GM18507 (cell line): ENCODE results near the gene WASHC2C.
"Not testable (repeated sequence)": the region's sequence is repeated elsewhere in the genome, so short reads cannot be mapped to it uniquely, and the experiment has no call there.

Source experiments
- DNase-seq: peaks from one replicate; pipeline ENCODE4 v3.0.0; 2011; ENCODE audit warnings: low read depth; ENCODE audit not compliant: insufficient read length; ENCODE audit errors: extremely low spot score
- FAIRE-seq: peaks from 2 replicates; lab custom pipeline; 2011; peaks lifted over from hg19 to GRCh38; lab: Jason Lieb, UNC

The WASHC2C gene, protein sequence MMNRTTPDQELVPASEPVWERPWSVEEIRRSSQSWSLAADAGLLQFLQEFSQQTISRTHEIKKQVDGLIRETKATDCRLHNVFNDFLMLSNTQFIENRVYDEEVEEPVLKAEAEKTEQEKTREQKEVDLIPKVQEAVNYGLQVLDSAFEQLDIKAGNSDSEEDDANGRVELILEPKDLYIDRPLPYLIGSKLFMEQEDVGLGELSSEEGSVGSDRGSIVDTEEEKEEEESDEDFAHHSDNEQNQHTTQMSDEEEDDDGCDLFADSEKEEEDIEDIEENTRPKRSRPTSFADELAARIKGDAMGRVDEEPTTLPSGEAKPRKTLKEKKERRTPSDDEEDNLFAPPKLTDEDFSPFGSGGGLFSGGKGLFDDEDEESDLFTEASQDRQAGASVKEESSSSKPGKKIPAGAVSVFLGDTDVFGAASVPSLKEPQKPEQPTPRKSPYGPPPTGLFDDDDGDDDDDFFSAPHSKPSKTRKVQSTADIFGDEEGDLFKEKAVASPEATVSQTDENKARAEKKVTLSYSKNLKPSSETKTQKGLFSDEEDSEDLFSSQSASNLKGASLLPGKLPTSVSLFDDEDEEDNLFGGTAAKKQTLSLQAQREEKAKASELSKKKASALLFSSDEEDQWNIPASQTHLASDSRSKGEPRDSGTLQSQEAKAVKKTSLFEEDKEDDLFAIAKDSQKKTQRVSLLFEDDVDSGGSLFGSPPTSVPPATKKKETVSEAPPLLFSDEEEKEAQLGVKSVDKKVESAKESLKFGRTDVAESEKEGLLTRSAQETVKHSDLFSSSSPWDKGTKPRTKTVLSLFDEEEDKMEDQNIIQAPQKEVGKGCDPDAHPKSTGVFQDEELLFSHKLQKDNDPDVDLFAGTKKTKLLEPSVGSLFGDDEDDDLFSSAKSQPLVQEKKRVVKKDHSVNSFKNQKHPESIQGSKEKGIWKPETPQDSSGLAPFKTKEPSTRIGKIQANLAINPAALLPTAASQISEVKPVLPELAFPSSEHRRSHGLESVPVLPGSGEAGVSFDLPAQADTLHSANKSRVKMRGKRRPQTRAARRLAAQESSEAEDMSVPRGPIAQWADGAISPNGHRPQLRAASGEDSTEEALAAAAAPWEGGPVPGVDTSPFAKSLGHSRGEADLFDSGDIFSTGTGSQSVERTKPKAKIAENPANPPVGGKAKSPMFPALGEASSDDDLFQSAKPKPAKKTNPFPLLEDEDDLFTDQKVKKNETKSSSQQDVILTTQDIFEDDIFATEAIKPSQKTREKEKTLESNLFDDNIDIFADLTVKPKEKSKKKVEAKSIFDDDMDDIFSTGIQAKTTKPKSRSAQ (N-terminal part only)

DNA sequence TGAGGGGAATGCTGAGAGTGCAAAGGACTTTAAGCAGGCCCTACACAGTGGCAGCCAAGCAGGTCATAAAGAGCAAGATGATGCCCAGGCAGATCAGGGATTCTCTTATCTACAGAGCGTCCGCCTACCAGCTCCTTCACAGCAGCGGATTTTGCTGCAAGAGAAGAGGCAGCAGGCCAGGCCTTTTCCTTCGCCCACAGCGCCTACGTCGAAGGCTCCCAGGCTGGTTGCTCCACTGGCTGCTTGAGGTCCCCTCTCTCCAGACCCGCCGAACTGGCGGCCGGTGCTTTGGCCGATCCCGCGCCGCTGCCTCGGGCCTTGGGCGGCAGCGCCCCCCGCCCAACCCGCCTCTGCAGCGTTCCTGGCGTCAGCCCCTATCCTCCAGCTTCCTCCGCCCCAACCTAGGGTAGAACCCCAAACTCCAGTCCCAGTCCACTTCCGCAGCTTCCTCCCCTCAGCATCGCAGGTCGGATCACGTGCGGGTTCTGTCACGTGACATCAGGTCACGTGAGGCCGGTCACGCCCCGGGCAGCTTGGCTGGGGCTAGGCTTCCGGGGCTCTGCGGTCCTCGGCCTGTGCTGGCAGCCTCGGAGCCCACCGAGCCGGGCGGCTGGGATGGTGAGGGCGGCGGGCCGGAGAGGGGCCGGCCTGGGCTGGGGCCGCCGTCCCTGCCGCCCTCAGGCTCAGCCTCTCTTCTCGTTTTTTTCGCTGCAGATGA is at the start of gene WASHC2C:
WASHC2C (plus strand) TSS at position 564 of the 718 bp plus-strand sequence; CDS start at position 616, 52 bp downstream.
- peak; percentile 37 for DNase-seq
- peak; percentile 91 for FAIRE-seq

DNA sequence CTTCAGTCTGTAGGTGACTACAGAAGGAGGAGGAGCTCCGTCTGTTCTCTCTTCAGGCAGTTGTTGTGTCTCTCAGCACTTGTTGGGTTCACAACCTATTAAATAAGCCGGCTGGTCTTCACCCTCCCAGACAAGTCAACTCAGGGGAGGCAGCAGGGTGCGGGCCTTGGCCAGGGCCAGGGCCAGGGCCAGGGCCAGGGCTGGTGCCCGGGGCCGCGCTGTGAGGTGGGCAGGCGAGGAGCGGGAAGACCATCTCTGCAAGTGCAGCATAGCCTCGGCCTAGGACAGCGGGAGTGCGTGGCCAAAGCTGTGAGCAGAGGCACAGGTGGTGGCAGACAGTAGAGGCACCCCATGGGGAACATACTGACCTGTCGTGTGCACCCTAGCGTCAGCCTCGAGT is 48.6 kb upstream of the WASHC2C start:
- FAIRE-seq, DNase-seq: not testable (repeated sequence)

DNA sequence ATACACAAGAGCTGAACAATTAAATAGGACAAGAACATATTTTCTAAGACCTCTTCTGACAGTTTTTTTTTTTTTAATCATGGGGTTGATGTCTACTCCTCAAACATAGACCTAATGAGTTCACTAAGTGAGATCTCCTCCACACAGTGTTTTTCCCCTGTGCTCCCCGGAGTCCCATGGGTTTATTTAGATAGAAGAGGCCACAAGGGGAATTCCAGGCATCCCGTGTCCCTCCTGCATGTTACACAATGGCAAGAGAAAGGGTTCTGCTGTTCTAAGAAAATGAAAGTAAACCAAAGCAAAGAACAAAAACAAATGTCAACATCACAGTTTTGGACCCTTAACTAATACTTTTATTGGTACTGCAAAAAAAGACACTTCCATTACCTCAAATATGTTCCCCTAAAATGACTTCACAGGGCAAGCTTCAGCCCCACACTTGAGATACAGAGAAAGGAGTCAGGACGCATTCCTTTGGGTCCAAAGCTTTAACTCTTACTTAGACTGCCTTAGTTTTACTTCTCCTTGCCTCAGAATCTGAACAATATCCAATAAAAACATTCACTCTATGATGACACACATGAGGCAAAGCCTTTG is 16.8 kb upstream of the WASHC2C start:
- not testable (repeated sequence) for FAIRE-seq, DNase-seq

DNA sequence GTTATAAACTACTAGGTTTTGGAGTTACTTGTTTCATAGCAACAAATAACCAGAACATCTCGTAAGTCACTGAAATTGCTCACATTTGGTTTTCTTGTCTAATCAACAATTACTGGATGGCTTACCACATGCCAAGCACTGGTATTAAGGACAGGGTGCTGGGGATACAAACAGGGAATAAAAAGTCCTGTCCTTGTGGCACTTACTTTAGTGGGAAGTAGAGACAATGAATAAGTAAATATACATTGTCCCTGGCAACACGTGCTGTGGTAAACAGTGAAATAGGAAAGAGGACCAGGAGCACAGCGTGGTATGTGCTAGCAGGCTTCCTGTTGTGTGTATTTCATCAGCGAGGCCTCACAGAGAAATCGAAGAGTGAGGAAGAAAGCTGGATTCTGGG is 15.8 kb upstream of the WASHC2C start:
- not testable (repeated sequence) for FAIRE-seq

DNA sequence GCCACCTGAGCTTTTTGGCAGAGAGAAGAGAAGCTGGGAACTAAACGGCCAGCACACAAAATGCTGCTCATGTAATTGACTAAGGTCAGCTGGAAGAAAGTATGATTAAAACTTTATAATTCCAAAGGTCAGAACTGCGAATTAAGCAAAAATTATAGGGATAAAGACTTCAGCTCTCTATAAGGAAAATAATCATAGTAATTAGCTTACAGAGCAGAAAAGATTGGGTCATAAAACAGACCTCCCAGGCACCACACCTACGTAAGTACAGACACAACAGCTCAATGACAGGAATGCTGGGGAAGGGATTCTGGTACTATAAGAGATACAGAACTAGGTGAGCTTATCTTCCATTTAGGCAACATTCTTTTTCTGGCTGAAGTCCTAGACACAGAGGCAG is 10.0 kb upstream of the WASHC2C start:
- FAIRE-seq, DNase-seq: not testable (repeated sequence)

More for the DNA sequence above, 15.8 kb upstream of the WASHC2C start:
- not testable (repeated sequence) for DNase-seq

DNA sequence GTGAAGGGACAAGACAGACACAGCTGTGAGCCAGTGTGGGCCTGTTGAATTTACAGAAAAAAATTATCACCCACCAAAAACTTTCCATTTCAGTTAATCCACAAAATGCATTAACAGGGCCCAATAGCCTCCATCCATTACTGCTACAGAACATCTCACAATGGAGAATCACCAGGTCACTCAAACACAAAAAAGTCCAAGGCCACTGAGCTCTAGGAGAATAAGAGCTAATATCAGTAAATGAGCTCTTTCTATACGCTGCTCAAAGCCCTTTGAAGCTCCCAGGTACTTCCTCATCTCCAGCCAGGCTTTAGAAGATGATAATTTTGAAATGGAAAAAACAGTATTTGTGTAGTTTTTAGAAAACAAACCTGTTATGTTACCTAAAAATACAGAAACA is 9.4 kb upstream of the WASHC2C start:
- not testable (repeated sequence) for FAIRE-seq, DNase-seq

DNA sequence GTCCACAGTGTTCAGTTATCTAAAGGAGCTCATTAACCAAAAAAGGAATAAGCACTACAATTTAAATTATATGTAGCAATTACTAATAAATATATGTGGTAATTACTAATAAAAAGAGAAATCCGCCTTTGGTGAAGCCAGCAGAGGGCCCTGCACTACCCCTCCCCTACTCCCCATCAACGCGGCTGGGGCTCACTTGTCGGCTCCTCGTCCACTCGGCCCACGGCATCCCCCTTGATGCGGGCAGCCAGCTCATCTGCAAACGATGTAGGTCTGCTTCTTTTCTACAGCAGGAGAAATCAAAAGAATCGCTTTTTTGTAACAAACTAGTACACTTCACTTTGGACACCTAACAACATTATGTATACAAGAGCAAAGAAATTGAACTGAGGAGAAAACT is 5.6 kb upstream of the WASHC2C start:
- FAIRE-seq, DNase-seq: not testable (repeated sequence)

DNA sequence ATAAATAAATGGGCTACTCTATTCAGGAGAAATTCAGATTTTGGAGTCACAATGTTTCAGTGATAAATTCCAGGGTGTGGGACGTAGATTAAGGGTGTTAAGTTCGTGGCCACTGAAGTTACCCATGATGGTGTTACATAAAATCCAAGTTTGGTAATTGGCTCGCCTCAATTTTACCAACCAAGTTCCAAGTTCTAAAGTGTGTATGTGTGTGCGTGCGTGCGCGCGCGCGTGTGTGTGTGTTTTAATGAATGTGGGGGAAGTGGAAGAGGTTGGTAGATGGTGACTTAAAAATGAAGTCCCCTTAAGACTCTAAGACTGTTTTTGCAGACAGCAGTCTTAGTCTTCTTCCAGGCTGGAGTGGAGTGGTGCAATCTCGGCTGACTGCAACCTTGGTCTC is 3.2 kb upstream of the WASHC2C start:
- DNase-seq, FAIRE-seq: not testable (repeated sequence)

DNA sequence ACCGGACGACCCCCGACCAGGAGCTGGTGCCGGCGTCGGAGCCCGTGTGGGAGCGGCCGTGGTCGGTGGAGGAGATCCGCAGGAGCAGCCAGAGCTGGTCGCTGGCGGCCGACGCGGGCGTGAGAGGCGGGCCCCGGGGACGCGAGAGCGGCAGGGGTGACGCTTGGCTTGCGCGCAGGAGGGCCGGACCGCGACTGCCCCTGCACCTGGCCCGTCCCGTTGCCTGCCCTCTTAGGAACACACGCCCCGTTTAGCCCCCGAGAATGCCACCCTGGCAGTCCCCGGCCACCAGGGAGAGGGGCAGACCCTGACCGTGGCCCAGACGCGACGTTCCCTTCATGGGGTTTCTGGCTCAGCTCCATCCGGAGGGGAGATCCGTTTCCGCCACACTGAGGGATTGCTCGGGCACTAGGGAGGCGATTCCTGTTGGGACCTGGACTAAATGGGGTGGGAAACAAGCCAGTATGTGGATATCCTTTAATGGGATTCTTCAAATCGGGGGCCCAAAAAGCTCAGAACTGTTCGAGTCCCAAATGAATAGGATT is 427 bp downstream of the WASHC2C start:
- not testable (repeated sequence) for DNase-seq, FAIRE-seq

DNA sequence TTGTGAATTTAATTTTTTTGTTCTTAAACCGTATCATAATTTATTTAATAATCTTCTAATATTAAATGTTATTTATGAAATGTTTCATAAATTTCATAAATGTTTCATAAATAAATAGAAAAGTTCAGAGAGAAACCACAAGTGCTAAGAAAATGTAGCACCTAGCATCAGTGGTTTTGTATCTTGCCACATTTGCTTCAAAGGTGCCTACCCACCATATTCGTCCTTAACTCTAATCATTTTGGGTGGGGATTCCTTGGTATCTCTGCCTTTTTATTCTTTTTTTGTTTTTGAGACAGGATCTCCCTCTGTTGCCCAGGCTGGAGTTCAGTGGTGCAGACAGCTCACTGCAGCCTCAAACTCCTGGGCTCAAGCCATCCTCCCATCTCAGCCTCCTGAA is 7.4 kb downstream of the WASHC2C start:
- not testable (repeated sequence) for DNase-seq, FAIRE-seq

DNA sequence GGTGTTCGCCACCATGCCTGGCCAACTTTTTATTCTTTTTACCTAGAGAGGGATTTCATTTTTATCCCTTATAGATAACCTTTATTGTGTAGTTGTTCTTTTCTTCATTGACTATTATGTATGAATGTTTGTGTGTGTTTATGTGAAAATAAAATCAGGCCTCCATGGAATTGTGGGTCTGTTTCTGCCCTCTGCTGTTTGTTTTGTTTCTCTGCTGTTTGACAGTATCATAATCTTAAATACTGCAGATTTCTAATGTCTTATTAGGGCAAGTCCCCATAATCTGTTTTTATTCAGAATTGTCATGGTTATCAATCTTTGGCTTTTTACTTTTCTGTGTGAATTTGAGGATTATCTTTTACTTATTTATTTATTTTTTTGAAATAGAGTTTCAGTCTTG is 7.8 kb downstream of the WASHC2C start:
- DNase-seq: not testable (repeated sequence)

DNA sequence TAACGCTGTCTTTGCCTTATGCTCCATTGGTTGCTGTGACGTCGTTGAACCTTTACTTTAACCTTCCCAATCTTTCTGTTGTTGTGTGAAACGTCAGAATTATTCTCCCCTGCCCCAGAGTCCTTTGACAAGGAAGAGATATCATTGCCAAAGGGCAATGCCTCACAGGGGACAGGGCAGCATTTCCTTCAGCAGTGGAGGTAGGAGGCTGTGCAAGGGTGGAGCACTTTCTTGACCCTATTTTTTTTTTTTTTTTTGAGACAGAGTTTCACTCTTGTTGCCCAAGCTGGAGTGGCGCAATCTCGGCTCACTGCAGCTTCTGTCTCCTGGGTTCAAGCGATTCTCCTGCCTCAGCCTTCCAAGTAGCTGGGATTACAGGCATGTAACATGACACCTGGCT is 14.5 kb downstream of the WASHC2C start:
- FAIRE-seq, DNase-seq: not testable (repeated sequence)

More for the DNA sequence above, 7.8 kb downstream of the WASHC2C start:
- not testable (repeated sequence) for FAIRE-seq

DNA sequence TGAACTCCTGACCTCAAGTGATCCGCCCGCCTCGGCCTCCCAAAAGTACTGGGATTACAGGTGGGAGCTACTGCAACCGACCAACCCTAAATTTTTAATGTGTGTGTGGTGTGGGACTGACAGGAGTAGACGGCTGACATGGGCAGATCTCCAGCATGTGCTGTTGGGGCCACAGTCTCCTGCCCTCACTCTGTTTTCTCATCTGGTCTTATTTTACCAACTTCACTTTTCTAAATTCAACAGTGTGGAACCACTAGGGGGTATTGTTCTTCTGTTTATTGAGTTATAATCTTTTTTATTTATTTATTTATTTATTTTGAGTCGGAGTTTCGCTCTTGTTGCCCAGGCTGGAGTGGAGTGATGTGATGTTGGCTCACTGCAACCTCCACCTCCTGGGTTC is 14.9 kb downstream of the WASHC2C start:
- not testable (repeated sequence) for FAIRE-seq, DNase-seq

DNA sequence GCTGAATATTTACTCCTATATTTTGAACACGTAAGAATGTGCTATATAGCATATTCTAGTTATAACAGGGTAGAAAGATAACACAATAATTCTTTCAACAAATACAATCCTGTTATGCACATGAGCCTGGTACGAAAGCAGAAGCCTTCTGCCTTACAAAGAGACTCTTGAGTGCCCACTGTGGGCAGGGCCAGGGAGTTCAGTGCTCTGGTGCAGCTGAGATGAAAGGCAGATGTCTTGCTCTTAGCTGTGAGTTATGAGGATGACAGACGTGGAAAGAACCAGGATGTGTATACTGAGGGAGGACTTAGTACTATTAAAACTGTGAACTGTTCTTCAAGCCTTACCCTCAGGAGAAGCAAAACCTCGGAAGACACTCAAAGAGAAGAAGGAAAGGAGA is 24.1 kb downstream of the WASHC2C start:
- not testable (repeated sequence) for FAIRE-seq, DNase-seq

DNA sequence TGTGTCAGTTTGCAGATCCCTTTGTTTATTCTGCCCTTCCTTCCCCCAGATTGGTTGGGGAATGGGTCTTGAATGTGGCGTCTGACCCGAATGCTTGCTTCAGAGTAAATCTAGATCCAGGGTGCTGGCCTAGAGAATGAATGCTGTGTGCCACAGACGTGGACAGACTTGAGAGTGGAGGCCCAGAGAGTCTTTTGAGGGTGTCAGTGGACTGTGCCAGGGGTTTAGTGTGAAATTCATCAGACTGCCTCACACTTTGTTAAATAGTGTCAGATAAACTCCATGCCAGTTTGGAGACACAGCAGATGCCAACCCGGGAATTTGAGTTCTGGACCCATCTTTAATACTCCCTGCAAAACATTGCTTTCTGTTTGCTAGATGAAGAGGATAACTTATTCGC is 25.1 kb downstream of the WASHC2C start:
- not testable (repeated sequence) for DNase-seq, FAIRE-seq

DNA sequence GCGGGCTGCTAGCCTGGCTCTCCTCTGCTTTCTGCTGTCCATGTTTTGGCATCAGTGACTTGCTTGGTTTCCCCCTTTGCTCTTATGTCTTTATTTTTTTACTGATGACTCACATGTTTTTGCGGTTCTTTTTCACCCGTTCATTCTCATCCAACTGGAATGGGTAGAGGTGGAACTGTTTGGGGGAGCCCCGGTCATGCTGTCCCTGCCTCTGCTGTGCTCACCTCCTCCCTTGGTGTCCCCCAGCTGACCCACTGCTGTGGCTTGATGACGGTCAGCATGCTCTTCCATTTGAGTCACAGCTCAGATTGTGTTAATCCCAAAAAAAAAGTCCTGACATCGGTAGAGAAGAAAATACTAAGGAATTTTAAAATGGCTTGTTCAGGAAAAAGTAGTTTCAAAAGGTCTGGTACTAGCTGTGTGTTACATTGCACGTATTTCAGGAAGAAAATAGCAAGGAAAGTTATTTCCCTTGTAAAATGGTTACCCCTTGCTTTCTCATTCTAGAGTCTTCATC is 27.0 kb downstream of the WASHC2C start:
- not testable (repeated sequence) for DNase-seq, FAIRE-seq

DNA sequence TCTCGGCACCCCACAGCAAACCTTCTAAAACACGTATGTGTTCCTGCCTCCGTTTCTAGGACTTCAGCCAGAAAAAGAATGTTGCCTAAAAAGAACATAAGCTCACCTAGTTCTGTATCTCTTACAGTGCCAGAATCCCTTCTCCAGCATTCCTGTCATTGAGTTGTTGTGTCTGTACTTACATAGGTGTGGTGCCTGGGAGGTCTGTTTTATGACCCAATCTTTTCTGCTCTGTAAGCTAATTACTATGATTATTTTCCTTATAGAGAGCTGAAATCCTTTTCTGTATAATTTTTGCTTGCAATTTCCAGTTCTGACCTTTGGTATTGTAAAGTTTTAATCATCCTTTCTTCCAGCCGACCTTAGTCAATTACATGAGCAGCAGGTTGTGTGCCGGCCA is 28.0 kb downstream of the WASHC2C start:
- FAIRE-seq, DNase-seq: not testable (repeated sequence)
